GM21515 (cell line): ENCODE results near the gene RPS24.
A peak's percentile ranks its signal among the peaks of the same experiment; 100 is the strongest.

ENCODE experiments used
- ATAC-seq: cut with Tn5 transposase; IDR thresholded peaks from one replicate; pipeline ENCODE4 v1.9.1; 2021; ENCODE audit not compliant: unreplicated experiment

RPS24 gene

GRCh38 chr10:78025685-78026364 is 7.8 kb upstream of the RPS24 start:
- no peak for ATAC-seq

DNA sequence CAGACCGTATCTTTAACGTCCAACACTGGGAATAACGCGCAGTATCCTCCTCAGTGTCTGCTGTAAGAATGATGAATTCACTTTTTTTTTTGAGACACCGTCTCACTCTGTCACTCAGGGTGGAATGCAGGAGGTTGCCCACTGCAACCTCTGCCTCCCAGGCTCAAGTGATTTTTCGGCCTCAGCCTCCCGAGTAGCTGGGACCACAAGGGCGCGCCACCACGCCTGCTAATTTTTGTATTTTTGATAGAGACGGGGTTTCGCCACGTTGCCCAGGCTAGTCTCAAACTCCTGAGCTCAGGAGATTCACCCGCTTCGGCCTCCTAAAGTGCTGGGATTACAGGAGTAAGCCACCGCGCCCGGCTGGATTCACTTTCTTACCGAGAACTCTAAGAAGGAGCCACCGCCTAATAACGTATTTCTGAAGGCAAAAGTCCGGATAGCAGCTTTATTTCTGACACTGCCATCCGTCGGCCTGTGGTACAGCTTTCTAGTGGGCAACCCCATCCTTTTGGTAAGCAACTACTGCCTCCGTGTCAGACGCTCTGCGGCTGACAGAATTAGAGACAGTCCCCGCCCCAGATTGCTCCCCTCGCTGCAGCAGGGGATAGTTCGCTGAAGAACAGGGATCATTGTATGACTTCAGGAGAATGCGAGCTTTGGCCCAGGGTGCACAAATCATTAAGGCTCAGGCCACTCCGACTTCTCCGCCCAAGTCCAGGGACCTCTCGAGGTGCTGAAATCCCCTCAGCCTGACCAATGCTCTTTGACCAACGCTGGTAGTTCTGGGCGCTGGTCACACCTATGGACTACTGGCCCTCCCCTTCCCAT is 5.0 kb upstream of the RPS24 start:
- no peak for ATAC-seq

DNA sequence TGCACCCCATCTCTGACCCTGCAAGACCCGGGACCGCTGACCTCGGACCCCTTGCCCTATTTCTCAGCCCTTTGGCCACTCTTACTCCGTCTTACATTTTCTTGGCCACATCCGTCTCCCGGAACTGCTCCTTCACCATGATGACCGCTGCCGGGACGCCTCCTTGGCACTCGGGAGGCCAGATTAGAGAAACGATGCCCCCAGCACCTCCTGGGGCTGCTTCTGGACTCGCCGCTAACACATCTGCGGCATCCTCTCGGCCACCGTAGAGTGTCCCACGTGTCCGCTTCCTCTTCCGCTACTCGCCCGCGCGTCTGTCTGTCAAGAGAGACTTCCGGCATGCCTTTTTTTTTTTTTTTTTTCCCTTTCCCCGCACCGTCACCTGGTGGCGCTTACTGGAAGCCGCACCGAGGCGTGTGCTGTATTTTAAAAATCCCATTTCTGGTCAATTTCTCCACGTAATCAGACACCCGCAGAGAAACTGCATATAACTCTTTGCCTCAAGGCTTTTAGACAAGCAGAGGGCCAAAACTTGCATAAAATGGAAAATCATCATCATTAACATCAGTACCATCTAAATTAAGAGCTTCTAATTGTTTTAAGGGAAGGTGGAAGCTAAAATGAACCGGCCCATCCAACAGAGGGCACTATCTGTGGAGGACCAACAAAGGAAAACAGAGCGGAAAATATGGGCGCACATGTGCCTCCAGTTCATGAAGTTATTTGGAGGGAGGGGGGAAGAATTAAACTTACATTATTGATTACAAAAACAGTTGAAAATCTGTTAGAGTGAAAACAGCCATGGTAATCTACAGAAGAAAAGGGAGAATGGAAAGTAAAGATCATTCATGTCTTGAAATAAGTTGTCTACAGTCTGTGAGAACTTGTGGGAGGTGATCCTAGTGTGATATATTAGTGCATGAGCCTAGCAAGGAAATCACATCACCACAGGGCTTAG is 4.1 kb upstream of the RPS24 start, which contains the start of gene POLR3A:
TSS of gene POLR3A (minus strand) at position 247 of the 958 bp plus-strand sequence. CDS start at position 139, 108 bp downstream.
- peak; percentile 59 for ATAC-seq

DNA sequence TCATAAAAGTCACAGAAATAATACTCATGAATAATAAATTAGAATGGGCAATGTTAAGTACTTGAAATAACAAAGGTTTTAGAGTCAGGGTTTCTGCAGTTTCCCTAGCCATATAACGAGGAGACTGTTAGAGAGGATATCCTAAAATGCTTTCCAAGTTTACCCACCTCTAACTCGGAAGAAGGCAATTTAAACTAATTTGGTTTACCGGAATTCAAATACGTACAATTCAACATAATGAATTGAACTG is 351 bp upstream of the RPS24 start:
- no peak for ATAC-seq

GRCh38 chr10:78035025-78035424 is 1.4 kb downstream of the RPS24 start:
- ATAC-seq = no peak

GRCh38 chr10:78035437-78035836 is 1.8 kb downstream of the RPS24 start:
- ATAC-seq = no peak

- ATAC-seq = no peak
Measured at GRCh38 chr10:78035933-78036583, 2.4 kb downstream of the RPS24 start.

GRCh38 chr10:78038105-78038504 is 4.4 kb downstream of the RPS24 start:
- no peak for ATAC-seq

DNA sequence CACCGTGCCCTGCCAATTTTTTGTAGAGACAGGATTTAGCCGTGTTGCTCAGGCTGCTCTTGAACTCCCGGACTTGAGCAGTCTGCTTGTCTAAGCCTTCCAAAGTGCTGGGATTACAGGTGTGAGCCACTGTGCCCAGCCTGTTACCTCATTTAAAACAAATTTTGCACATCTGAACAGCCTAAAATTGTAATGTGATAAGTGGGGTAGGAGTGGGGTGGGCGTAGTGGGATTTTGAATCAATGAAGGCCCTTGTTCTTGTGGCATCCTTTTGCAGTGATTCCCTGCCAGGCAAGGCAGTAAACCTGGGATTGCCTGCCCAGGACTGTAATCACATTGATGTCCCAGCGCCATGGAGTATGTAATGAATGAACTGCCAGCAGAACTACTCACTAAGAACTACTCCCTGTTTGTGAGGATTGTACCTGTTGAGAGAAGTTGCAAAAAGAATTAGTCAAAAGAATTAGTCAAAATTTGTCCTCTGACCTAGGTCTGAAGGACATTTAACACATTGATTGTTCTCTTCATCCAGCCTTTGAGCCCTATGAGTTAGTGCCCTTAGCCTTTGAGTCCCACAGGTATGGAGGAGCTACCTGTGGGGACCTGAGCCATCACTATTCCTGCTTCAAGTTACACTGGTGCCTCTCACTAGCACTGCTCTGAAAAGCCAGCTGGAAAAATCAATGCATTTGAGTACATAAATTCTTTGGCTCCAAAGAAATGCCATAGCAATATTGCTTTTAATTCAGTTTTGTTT is 5.3 kb downstream of the RPS24 start:
- no peak for ATAC-seq

- ATAC-seq = no peak
Measured at GRCh38 chr10:78039743-78040142, 6.1 kb downstream of the RPS24 start.

GRCh38 chr10:78041170-78042057 is 7.8 kb downstream of the RPS24 start:
- no peak for ATAC-seq

DNA sequence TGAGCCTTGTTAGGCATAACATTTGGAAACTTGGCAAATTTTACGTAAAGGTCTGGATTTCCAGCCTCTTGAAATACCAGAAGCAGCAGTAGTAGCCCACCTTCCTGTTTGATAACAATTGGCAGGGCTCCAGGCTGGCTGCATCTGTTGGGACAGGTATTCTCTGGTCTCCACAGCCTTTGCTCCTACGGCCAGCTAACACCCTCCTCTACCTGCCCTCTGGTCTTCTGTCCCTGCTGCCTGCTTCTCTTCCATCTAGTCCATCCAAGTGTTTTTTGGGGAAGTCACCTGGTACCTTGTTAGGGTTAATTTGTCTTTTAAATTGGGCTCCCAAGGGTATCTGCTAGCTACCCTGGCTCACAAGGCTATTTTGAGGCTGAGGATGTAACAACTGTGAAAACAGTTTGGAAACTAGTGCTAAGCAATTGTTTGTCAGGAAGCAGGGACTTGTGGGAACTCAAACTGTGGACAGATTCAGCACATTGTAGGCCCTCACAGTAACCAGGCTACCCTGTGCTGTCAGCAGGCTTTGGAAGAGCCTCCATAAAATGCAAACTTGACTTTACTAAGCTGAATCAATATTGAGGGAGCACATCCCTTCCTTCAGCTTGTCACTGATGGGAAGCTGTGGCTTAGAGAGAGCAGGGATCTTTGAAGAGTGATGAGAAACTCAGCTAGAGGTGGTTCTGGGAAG is 8.5 kb downstream of the RPS24 start:
- no peak for ATAC-seq

GRCh38 chr10:78042752-78043104 is 9.1 kb downstream of the RPS24 start:
- no peak for ATAC-seq

DNA sequence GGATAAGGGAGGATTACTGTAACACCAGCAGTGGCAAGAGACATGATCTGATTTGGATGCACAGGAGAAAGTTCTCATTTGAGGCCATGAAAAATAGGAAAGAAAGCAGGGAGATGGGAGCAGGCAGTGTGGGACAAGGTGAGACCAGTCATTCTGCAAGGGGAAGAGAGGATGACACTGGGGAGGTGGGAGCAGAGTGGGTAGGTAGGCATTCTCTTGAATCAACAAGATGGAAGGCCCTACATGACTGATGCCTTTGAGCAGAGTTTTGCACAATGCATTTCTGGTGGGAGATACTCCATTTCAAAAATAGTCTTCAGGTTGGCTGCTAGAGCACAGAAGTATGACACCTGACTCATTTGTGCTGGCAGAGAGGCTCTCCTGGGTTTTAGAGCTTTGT is 10.5 kb downstream of the RPS24 start:
- no peak for ATAC-seq

DNA sequence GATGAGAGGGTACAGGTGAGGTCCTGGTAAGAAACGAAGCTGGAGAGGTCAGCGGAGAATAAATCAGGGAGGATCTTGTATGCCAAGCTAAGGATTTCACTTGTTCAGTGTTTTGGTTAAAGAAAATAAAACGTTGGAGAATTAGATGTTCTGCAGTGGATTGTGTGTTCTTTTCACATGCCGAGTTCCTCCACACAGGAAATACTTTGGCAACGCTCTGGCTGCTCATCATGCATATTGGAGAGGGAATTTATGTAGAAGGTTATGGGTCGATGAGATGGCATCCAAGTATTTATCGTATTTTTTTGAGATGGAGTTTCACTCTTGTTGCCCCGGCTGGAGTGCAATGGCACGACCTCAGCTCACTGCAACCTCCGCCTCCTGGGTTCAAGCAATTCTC is 11.0 kb downstream of the RPS24 start:
- ATAC-seq = no peak

- peak; percentile 56 for ATAC-seq
Measured at GRCh38 chr10:78045237-78045636, 11.6 kb downstream of the RPS24 start.

GRCh38 chr10:78045856-78046255 is 12.2 kb downstream of the RPS24 start:
- no peak for ATAC-seq

DNA sequence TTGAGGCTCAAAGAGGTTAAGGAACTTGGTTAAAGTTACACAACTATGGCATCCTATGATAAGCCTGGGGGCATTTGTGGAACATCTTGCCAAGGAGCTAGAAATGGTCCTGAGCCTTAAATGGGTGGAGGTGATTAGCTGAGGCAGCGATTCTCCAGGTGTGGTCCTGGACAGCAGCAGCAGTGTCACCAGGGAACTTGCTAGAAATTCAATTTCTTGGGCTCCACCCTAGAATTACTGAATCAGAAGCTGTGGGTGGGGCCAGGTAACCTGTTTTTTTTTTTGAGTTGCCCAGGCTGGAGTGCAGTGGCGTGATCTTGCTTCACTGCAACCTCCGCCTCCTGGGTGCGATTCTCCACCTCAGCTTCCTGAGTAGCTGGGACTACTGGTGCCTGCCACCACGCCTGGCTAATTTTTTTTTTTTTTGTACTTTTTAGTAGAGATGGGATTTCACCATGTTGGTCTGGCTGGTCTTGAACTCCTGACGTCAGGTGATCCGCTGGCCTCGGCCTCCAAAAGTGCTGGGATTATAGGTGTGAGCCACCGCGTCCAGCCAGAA is 13.1 kb downstream of the RPS24 start:
- no peak for ATAC-seq
